CD14-positive monocyte (primary cell): ENCODE results near the gene TGFB2. TPM values are rescaled to one million over a fixed set of nuclear protein-coding genes. Genes with fewer than 3 reads are reported as not detected.

Source experiments
- DNase-seq, 3 donors: peaks; one replicate each; pipeline ENCODE4 v3.0.0-alpha.2; 2011 to 2022
- H2AFZ ChIP-seq: 2 replicates; pipeline ENCODE4 v1.6.0; 2012; ENCODE audit warnings: mild to moderate bottlenecking, low read depth, low read length, inconsistent platforms; ENCODE audit not compliant: insufficient read depth, poor library complexity, severe bottlenecking
- H3K27ac ChIP-seq, 2 donors: 1 replicate in 1 of 2; 2 replicates in 1 of 2; pipeline ENCODE4 v1.5.1; 2012 to 2013; ENCODE audit warnings: low read length in 2 of 2, control low read depth in 1 of 2, inconsistent platforms in 1 of 2, low read depth in 1 of 2, mild to moderate bottlenecking in 1 of 2
- H3K27me3 ChIP-seq, 2 donors: one replicate each; pipeline versions ENCODE4 v1.6.0 to v1.6.1; 2011 to 2013; ENCODE audit warnings: low read length in 2 of 2; ENCODE audit not compliant: control insufficient read depth in 2 of 2, insufficient read depth in 2 of 2
- H3K36me3 ChIP-seq, 2 donors: replicated peaks in 1 of 2; 1 replicate in 1 of 2; 2 replicates in 1 of 2; pipeline versions ENCODE4 v1.5.1 to v1.6.1; 2012 to 2013; ENCODE audit warnings: low read length in 2 of 2, control low read depth in 1 of 2, inconsistent platforms in 1 of 2, mild to moderate bottlenecking in 1 of 2; ENCODE audit not compliant: insufficient read depth in 2 of 2, control insufficient read depth in 1 of 2
- H3K4me1 ChIP-seq, 2 donors: 1 replicate in 1 of 2; 2 replicates in 1 of 2; pipeline versions ENCODE4 v1.5.1 to v1.6.1; 2012 to 2013; ENCODE audit warnings: low read length in 2 of 2, control low read depth in 1 of 2, inconsistent platforms in 1 of 2, mild to moderate bottlenecking in 1 of 2, moderate library complexity in 1 of 2; ENCODE audit not compliant: insufficient read depth in 2 of 2, control insufficient read depth in 1 of 2
- H3K4me2 ChIP-seq: replicated peaks from 2 replicates; pipeline ENCODE3; 2012; ENCODE audit warnings: low read length, moderate library complexity, mild to moderate bottlenecking; ENCODE audit not compliant: poor library complexity, severe bottlenecking; ENCODE audit errors: extremely low read depth
- H3K4me3 ChIP-seq, 3 experiments: fragments of 200-600 bp in 1 of 3; sonication (generic) in 1 of 3; replicated peaks in 1 of 3; 1 replicate in 2 of 3; 2 replicates in 1 of 3; pipeline ENCODE4 v1.5.1; 2011 to 2013; ENCODE audit warnings: low read length in 3 of 3, mild to moderate bottlenecking in 3 of 3, control low read depth in 2 of 3, low read depth in 2 of 3, inconsistent platforms in 1 of 3, moderate library complexity in 1 of 3
- H3K79me2 ChIP-seq: 2 replicates; pipeline ENCODE4 v1.6.0; 2012; ENCODE audit warnings: mild to moderate bottlenecking, control low read depth, inconsistent platforms, low read length, moderate library complexity; ENCODE audit not compliant: insufficient read depth
- H3K9ac ChIP-seq: 2 replicates; pipeline ENCODE4 v1.6.0; 2017; ENCODE audit warnings: low read length, mild to moderate bottlenecking; ENCODE audit not compliant: insufficient read depth, poor library complexity, severe bottlenecking
- H3K9me3 ChIP-seq, 2 donors: replicated peaks in 1 of 2; 1 replicate in 1 of 2; 2 replicates in 1 of 2; pipeline versions ENCODE4 v1.5.1 to v1.6.1; 2012 to 2013; ENCODE audit warnings: low read length in 2 of 2, control low read depth in 1 of 2; ENCODE audit not compliant: control insufficient read depth in 1 of 2, insufficient read depth in 1 of 2
- H4K20me1 ChIP-seq: 2 replicates; pipeline ENCODE4 v1.6.0; 2012; ENCODE audit warnings: mild to moderate bottlenecking, low read length, control low read depth, moderate library complexity; ENCODE audit not compliant: insufficient read depth
- H3K27ac Mint-ChIP-seq, 7 donors: one replicate each; pipeline ENCODE4 v1.8.0; 2020; ENCODE audit warnings: mild to moderate bottlenecking in 7 of 7, mixed read lengths in 7 of 7, moderate library complexity in 6 of 7, inconsistent platforms in 2 of 7
- H3K27me3 Mint-ChIP-seq, 3 donors: one replicate each; pipeline ENCODE4 v1.8.0; 2021 to 2022; ENCODE audit warnings: low read depth in 3 of 3, mild to moderate bottlenecking in 3 of 3, mixed read lengths in 3 of 3, moderate library complexity in 3 of 3, inconsistent platforms in 1 of 3
- H3K36me3 Mint-ChIP-seq, 2 donors: one replicate each; pipeline ENCODE4 v1.8.0; 2020; ENCODE audit warnings: mixed read lengths in 2 of 2, inconsistent platforms in 1 of 2, mild to moderate bottlenecking in 1 of 2
- H3K4me1 Mint-ChIP-seq: one replicate; pipeline ENCODE4 v1.8.0; 2020; ENCODE audit warnings: mild to moderate bottlenecking, mixed read lengths
- H3K4me3 Mint-ChIP-seq, 2 donors: one replicate each; pipeline ENCODE4 v1.8.0; 2020; ENCODE audit warnings: mild to moderate bottlenecking in 2 of 2, mixed read lengths in 2 of 2, moderate library complexity in 1 of 2
- H3K9me3 Mint-ChIP-seq, 7 donors: one replicate each; pipeline ENCODE4 v1.8.0; 2020 to 2022; ENCODE audit warnings: mixed read lengths in 7 of 7, mild to moderate bottlenecking in 6 of 7, moderate library complexity in 6 of 7, inconsistent platforms in 2 of 7
- CTCF ChIP-seq: fragments of 200-600 bp; IDR thresholded peaks from one replicate; pipeline ENCODE4 v1.8.0; 2022; ENCODE audit warnings: antibody characterized with exemption, mild to moderate bottlenecking
- WGBS: methylation state at CpG from one replicate; pipeline ENCODE4 v1.1.5; 2013; ENCODE audit warnings: missing lambda C conversion rate; ENCODE audit not compliant: insufficient coverage; 5-methylcytosine and 5-hydroxymethylcytosine counted together
- intact Hi-C, 2 donors: fragments of 100-400 bp; cut with micrococcal nuclease; formaldehyde crosslinking; loops; one replicate each; pipeline versions ENCODE4 v1.15.0 to v1.15.1; 2023
- polyA plus RNA-seq, 3 donors: library from polyadenylated mRNA; depleted of rRNA in 1 of 3; unstranded in 2 of 3; stranded (reverse) in 1 of 3; fragments of 300-500 nt in 2 of 3; fragments of >200 nt in 1 of 3; fragmentation: Illumina TruSeq in 2 of 3; gene quantifications; 1 replicate in 2 of 3; 2 replicates in 1 of 3; pipeline ENCODE4 v1.2.3, GENCODE V29; 2012 to 2021

TGFB2 gene
- polyA plus RNA-seq, 3 donors, result 0.01 TPM; not detected in 2

DNA sequence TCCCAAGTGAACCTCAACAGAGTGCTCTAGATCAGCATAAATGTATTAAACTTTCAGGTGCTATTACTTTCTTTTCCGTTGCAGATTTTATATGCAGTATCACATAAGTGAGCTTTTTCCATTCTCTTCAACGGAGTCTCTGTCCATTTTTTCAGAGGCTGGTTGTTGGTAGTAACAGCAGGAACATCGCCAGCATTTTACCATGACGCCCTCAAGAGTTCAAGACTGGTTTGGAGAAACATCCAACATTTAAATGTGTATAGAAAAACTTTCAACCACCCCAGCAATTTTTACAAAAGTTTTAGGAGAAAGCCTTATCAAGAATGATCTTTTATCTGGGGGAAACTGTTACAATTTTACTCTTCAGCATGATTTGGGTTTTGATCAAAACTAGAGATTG lies 117.0 kb downstream of the TGFB2 start:
- H3K79me2 ChIP-seq, result no peaks in the 10 kb centered on the region
- H3K9ac ChIP-seq, result no peak overlapping the region
- no peak overlapping the region for H3K27ac ChIP-seq
- Mint-ChIP-seq H3K27ac (peak overlapping the region in 5 of 7 donors; percentile 97 to 99 (median 97)), H3K36me3 (no peaks in the 10 kb centered on the region), H3K27me3 (peaks cover 0 to 2% (median 2%) of the 10 kb centered on the region in 3 donors), H3K9me3 (peaks cover 0 to 2% (median 0%) of the 10 kb centered on the region in 7 donors), H3K4me3 (no peak overlapping the region), H3K4me1 (peaks cover 45% of the 10 kb centered on the region)
- intact Hi-C loops, result no loop called here
- TF ChIP-seq CTCF, result no peak
- H3K4me1 ChIP-seq, result peaks cover 33 to 41% of the 10 kb centered on the region in 2 donors
- H3K36me3 ChIP-seq, result no peaks in the 10 kb centered on the region
- no CpG with 5 or more reads among the region's 4 CpGs for WGBS
- H3K9me3 ChIP-seq, result no peaks in the 10 kb centered on the region
- DNase-seq, result no peak
- no peaks in the 10 kb centered on the region for H3K27me3 ChIP-seq
- H3K4me2 ChIP-seq, result no peak overlapping the region
- H4K20me1 ChIP-seq, result no peaks in the 10 kb centered on the region
- no peak overlapping the region for H3K4me3 ChIP-seq
- no peak overlapping the region for H2AFZ ChIP-seq

- Mint-ChIP-seq H3K4me3 (peak overlapping the region in 1 of 2 donors; percentile 93), H3K27ac (peak overlapping the region; percentile 97 to 99 (median 97))
Observed at GRCh38 chr1:218462587-218462986, 117.5 kb downstream of the TGFB2 start.

More at GRCh38 chr1:218462587-218462986, 117.5 kb downstream of the TGFB2 start:
- Histone ChIP-seq H3K4me3 (peak overlapping the region in 1 of 3 experiments; percentile 65), H3K9ac (no peak overlapping the region), H3K4me1 (peaks cover 38 to 46% of the 10 kb centered on the region in 2 donors), H2AFZ (no peak overlapping the region), H3K9me3 (no peaks in the 10 kb centered on the region), H3K79me2 (no peaks in the 10 kb centered on the region), H4K20me1 (no peaks in the 10 kb centered on the region), H3K27me3 (no peaks in the 10 kb centered on the region), H3K36me3 (no peaks in the 10 kb centered on the region), H3K4me2 (peak overlapping the region; percentile 63), H3K27ac (peak overlapping the region; percentile 84 to 87)
- TF ChIP-seq CTCF, result no peak
- intact Hi-C loops, result no loop called here
- Mint-ChIP-seq H3K27me3 (peaks cover 0 to 2% (median 2%) of the 10 kb centered on the region in 3 donors), H3K4me1 (peaks cover 50% of the 10 kb centered on the region), H3K36me3 (no peaks in the 10 kb centered on the region), H3K9me3 (peaks cover 0 to 2% (median 0%) of the 10 kb centered on the region in 7 donors)
- DNase-seq, result no peak
- no CpG with 5 or more reads among the region's 2 CpGs for WGBS
